Stimulated activated CD8-positive, alpha-beta memory T cell treated with anti-CD3 and anti-CD28 coated beads, Interleukin-15, amount 100 ng/mL, for 48 hours (primary cell): ENCODE data around the gene CBX3.
"Not testable (repeated sequence)": the region's sequence is repeated elsewhere in the genome, so short reads cannot be mapped to it uniquely, and the experiment has no call there.

ENCODE experiments used
- DNase-seq, 2 donors: peaks; one replicate each; pipeline ENCODE4 v3.0.0-alpha.2; 2020; ENCODE audit warnings: low read depth in 2 of 2

The CBX3 gene

DNA sequence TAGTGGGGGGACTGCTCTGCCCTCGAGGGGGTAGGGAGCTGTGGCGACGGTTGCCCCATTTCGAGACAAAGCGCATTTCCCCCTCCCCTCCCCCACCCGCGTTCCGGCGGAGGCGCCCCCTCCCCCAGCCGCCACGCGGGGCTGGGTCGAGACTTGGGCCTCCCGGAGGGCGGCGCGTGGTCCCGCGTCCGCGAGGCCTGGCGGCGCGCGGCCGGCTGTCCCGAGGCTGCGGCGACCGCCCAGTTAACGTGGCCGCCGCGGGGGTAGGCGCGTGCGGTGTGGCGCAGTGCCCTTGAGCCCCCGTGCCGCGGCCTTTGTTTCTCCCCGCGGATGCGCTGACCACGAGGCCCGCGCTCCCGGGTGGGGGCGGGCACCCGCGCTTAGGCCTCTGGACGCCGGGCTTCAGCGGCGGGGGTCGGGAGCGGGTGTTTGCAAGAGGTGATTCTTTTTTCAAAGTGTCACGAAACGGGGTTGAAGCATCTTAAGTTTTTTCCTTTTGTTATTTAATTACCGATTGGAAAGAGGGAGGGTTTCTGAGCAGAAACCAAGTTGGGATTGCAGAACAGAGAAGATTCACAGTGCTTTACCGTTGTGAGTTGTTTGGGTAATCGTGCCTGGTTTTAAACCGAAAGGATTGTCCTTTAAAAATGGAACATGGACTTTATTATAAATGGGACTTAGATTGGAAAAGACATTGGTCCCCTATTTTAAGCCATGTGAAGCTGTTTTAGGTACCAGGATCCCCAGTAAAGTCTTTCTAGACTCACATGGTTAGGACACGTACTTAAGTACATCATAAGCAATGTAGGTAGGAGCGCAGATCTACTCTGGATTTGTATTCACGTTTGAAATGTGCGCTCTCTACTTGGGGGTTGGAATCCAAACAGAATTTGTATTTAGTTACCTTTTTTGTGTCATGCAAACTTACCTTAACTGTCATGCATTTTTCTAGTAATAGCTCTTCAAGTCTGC is 760 bp downstream of the CBX3 start:
- peak in 1 of 2 donors; percentile 22 for DNase-seq

DNA sequence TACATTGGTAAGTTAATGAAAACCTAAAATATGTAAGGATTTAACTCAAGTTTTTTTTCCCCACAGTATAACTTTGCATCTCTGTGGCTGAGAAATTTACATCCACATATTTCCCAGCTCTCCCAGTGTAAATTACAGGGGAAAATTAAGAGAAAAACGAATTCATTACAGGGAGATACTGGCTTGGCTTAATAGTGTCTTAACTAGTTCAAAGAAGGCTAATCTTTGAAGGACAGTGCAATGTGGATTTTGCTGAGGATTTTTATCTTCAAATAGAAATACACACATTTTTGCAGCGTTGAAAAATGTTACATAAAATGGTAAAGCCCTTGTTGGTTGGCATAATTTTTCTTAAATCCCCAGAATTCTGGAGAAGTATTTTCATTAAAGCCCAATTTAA is 1.5 kb downstream of the CBX3 start:
- DNase-seq, result no peak

DNA sequence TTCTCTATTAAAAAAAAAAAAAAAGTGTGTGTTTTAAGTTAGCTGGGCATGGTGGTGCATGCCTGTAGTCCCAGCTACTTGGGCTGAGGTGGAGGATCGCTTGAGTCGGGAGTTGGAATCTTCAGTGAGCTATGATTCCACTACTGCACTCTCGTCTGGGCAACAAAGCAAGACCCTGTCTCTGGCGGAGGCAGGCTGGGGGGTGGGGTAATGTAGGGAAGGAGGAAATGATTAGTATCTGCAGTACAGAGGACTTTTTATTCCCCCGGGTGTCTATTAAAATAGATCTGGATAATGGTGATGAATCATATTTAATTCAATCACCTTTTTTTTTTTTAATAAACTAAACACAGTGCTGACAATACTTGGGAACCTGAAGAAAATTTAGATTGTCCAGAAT is 6.5 kb downstream of the CBX3 start:
- no peak for DNase-seq

DNA sequence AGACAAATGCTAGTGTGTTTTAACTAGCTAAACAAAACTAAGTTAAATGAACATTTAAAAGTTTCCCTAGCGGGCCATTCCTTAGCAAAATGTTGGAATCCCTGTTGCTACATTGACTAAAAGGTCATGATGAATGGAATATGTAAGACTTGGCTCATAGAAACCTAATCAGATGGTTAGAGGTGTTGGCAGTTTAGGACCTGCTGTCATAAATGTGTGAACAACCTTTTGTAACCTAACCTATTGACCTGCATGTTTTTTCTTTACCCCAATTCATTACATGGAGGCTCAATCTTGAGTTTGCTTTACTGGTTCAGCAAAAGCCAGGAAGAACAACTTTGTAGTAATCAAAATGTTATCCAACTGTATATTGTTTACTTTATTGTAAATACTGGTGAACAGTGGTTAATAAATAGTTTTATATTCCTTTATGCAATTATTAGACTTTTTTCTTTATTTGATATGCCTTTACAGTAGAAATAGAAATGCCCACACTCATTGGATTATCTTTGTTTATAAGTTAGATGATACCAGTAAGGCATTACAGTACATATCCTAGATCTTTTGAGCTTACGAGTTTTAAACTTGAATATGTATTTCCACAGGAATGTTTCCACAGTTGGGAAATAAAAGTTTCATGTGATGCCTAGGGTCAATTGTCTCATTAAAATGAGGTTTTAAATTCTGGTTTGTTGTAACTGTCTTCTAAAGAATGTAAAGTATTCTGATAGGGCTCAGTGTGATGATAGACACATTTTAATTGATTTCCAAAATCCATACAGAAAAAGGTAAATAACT is 11.6 kb downstream of the CBX3 start:
- DNase-seq, result no peak

DNA sequence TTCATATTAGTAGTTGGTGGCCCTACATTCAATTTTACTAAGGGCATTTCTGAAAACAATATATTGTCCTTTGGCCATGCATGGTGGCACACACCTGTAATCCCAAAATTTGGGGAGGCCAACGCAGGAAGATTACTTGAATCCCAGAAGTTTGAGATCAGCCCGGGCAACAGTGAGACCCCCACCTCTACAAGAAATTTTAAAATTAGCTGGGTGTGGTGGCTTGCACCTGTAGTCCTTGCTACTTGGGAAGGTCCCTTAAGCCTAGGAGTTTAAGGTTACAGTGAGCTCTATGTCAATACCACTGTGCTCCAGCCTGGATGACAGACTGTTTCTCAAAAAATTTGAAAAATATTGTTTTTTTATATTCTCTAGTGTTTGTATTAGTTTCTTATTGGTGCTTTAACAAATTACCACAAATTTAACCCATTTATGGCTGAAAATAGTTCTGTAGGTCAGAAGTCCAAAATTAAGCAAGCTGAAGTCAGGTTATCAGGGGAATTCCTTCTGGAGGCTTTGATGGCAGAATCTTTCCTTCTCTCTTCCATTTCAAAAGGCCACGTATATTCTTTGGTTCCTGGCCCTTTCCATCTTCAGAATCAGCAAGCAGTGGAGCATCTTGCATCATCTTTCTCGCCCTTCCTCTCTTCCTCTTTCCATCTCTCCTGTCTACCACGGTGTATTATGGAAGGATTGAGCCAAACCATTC is 12.4 kb downstream of the CBX3 start:
- DNase-seq, result no peak

DNA sequence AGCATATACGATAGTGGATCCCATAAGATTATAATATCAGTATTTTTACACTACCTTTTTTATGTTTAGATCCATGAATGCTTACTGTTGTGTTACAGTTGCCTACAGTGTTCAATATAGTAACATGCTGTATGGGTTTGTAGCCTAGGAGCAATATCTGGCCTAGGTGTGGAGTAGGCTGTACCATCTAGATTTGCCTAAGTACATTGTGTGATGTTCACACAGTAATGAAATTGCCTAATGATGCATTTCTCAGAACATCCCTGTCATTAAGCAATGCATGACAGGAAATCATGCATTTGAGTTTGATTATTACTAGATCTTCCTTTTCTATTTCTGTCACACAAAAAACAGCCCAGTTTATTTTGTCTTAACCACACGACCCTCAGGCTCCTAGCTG is 14.5 kb downstream of the CBX3 start:
- DNase-seq, result no peak

DNA sequence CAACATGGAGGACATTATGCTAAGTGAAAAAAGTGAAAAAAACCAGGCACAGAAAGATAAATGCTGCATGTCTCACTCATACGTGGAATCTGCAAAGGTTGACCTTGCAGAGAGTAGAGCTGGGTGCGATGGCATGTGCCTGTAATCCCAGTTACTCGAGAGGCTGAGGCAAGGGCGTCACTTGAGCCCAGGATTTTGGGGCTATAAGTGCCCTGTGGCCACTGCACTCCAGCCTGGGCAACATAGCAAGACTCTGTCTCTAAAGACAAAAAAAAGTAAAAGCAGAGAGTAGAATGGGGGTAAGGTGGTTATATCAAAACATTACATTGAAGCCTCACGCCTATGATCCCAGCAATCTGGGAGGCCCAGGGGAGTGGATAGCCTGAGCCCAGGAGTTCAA is 22.8 kb downstream of the CBX3 start:
- no peak for DNase-seq

DNA sequence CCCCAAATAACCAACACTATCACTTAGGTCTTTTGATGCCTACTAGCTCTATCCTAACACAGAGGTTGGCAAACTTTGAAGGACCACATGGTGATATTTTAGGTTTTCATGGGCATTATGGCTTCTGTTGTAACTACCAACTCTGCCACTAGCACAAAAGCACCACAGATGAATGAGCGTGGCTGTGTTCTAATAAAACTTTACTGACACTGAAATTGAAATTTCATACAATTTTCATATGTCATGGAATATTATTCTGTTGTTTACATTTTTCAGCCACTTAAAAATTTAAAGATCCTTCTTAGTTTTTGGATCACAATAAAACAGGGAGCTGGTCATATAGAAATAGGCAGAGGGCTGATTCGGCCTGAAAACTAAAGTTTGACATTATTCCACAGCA is 26.4 kb downstream of the CBX3 start:
- no peak for DNase-seq

DNA sequence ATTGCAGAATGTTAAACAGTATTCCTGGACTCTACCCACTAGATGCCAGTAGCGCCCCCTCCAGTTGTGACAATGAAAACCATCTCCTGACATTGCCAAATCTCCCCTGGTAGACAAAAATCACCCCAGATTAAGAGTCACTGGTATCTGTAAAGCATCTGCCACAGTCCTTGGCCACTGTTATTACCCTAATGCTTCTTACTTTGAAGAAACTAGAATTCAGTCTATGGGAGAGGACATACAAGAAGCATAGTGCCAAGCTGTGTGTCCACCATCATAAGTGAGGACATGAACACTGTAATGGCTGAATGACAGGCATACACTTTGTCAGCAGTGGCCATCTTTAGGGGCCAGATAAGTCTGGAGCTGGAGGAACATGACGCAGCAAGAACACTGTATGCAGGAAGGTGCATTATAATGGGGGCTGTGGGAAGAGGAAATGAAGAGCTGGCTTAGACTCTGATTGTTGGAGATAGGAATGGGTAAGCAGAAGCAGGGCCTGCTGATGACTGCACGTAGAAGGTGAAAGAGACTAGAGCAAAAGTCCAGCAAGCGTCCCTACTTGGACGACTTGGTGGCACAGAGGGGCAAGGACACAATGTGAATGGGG is 32.5 kb downstream of the CBX3 start:
- no peak for DNase-seq

DNA sequence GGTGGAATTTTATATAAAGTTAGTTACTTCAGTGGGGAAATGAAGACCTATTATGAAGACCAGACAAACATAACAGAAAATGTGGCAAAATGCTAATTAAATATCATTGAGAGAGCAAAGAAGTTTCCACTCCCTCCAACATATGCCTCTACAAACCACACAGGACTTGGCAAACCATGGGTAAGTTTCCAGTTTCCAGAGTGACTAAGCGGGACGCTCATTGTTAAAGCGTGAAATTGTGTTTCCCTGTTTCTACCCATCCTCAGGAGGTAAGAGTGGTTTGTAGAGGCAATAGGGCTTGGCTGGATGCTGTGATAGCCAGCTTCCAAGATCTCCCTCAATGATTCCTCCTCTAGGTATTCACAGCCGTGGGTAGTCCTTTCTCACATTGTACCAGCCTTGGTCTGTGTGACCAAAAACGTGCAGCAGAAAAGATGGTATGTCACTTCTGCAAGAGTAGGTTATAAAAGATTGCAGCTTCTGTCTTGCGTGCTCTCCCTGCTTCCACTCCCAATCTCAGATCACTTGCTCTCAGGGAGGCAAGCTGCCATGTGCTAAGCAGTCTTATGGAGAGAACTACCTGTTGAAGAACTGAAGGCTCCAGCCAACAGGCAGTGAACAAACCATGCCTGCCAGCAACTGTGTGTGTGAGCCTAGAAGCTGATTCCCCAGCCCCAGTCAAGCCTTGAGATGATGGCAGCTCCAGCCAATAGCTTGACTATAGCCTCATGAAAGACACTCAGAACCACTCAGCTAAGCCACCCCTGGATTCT is 35.7 kb downstream of the CBX3 start:
- DNase-seq, result no peak

DNA sequence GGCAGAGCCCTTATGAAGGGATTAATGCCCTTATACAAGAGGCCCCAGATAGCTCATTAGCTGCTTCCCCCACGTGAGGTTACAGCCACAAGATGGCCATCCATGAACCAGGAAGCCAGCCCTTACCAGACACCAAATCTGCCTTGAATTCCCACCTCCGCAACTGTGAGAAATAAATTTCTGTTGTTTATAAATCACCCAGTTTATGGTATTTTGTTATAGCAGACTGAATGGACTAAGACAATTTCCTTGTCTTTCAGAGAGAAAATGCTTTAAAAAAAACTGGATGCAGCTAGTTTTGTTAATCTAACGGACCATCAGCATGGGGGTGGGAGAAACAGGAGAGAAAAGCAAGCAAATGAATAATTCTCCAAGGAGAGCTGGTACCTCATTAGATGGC is 36.5 kb downstream of the CBX3 start:
- no peak for DNase-seq

DNA sequence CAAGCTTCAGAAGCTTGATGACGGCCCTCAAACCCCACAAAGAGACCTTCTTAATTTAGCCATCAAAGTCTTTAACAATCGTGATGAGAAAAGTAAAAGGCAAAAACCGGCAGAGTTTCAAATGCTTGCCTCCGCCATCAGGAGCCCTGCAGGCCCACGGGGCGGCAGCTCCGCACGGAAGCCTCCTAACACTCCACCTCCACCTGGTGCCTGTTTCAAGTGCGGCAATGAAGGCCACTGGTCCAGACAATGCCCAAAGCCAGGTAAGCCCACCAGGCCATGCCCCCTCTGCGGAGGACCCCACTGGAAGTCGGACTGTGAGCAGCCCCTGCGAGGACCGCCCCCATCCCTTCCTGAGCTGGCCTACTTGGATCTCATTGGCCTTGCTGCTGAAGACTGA is 43.6 kb downstream of the CBX3 start:
- no peak for DNase-seq

DNA sequence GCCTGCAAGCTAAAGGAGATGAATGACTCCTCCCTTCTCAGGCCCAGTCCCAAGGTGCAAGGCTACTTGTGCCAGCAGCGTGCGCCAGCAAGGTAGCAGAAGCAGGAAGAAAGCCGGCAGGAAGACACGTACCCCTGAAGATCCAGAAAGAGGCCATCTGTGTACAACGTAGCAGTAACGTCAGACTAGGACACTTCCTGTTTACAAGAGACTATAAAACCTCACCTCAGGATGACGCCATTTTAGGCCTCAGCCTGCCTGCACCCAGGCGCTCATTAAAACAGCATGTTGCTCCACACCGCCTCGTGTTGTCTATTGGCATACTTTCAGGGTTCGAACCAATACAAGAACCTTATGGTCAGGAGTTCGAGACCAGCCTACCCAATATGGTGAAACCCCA is 48.7 kb downstream of the CBX3 start:
- DNase-seq, result no peak

DNA sequence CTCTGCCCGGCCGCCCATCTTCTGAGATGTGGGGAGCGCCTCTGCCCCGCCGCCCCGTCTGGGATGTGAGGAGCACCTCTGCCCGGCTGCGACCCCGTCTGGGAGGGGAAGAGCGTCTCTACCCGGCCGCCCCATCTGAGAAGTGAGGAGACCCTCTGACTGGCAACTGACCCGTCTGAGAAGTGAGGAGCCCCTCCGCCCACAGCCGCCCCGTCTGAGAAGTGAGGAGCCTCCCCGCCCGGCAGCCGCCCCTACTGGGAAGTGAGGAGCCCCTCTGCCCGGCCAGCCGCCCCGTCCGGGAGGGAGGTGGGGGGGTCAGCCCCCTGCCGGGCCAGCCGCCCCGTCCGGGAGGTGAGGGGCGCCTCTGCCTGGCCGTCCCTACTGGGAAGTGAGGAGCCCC is 60.3 kb downstream of the CBX3 start:
- DNase-seq, result not testable (repeated sequence)
